Pulmonary artery endothelial cell (primary cell): ENCODE data around the gene CA12. TPM values are rescaled to one million over a fixed set of nuclear protein-coding genes. Genes with fewer than 3 reads are reported as not detected.

Experiments used
- DNase-seq: peaks from one replicate; pipeline ENCODE4 v3.0.0-alpha.2; 2011; ENCODE audit warnings: low read depth, low spot score
- total RNA-seq: library from RNA; depleted of rRNA; stranded (reverse); fragments of >200 nt; gene quantifications from 2 replicates; pipeline ENCODE4 v1.2.3, GENCODE V29; 2014

CA12 gene
- total RNA-seq, 1 donor from 2014 or later, result 2.0 TPM

DNA sequence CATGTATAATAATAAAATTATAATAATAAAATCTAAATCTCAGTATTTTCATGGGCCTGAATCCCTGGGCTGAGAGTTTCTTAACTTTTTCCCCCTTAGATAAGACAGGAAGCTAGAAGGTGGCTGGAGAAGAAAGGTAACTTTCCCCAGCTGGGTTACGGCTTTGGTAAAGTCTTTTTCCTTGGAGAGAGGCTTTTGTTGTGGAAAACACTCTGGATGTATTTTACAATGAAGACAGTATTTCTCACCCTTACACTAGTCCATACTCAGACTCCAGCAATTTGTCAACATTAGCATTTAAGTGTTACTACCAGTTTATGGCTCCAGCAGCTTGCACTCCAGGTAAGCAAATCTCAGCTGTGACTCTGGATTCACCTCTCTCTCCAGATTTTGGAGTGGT is 69.4 kb downstream of the CA12 start:
- DNase-seq, result no peak

DNA sequence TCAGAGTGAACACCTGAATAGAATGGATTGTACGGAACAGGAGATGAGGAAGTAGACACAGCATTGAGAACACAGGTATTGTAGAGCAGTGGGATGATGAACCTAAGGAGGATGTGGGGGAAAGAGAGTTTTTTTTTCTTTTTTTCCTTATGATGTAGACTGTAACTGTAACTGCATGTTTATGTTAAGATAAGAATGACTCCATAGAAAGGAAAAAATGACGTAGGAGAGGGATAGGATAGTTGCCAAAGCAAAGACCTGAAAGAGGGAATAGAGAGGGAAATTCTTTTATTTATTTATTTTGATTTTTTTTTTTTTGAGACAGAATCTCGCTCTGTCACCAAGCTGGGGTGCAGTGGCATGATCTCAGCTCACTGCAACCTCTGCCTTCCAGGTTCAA is 71.0 kb downstream of the CA12 start:
- DNase-seq, result no peak

DNA sequence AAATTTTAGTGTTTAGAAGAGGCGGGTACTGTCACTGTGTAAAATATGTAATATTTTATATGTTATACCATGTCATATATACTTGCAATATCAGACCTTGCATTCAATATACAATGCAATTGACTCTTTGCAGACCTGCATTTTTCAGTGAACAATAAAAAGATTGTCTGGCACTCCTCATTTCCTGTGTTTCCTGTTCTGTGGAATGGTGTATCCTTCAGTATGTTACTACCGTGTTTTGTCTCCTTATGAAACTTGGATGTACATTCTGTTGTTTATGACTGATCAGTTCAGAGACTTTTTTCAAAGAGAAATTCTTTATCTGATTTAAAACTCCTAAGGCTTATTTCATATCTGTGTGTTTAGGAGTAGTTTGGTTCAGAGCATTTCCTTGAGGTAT is 72.7 kb downstream of the CA12 start:
- DNase-seq, result peak; percentile 35

DNA sequence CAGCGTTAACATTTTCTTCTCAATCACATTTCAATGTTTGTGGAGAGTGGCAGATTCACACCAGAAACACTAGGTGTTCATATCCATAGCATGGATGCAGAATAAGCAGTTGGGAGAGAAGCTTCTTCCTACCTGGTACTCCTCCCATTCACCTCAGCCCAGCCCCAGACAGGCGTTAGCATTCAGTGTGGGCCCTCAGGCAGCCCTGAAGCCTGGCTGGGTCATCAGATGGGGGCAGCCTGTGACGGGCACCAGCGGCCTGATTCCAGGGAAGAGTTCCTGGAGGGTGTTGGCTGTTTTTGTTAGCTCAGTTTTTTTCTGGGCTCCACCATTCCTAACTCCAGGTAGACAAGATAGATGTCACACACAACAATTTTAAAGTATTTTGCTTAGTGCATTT is 73.2 kb downstream of the CA12 start:
- no peak for DNase-seq

DNA sequence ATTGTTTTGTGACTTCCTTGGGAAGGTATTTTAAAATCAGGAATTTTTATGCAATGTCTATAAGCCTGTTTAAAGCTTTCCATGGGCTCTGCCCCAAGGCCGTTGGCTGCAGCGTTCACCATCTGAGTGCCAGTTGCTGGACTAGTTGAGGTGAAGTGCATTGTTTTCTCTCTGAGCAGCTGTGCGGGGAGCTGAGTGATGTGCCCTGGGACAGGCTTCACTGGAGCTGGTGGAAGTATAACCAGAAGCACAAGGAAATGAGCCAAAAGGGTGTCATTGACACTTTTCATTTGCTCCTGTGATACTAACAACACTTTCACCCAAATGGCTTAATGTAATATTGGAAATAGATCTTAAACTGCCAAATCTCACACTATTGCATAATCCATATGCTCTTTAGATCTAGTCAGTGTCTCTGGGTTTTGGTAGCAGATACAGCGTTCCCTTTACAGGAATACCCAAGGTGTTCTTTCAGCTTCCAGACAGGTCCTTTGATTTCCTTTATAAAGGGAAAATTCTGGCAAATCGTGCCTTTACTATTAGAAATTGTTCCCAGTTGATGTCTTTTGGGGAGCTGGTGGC is 75.1 kb downstream of the CA12 start:
- no peak for DNase-seq

DNA sequence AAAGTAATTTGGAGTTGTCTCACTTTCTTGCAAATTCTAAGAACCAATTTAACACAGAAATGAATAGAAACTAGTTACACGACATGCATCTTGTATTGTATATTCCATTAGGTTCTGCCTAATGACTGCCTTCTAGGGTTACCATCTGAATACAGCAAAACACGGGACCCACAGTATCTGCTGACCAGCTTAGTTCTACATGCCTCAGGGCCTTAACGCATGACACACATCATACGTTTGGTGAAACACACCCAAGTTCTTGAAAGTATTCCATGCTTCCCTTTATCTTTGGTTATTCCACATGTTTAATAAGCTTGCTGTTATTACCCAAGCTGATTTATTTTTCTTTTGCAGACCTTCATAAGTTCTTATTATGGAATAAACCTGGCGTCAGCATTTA is 76.4 kb downstream of the CA12 start:
- DNase-seq, result no peak

DNA sequence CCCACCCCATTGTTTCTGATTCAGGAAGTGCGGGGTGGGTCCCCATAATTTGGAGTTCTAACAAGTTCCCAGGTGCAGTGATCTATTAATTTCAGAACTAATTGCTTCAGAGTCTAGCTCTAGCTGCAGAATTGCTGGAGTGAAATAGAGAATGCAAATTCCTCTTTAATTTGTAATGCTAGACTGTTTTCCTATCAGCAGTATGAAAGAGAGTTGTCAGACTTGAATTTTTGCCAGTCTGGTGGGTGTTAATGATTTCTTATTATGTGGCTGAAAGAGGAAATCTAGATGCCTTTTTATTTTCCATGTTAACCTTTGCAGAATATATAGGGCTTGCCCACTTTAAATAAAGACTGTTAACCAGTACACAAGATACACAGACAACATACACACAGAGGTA is 80.6 kb downstream of the CA12 start:
- DNase-seq, result no peak

DNA sequence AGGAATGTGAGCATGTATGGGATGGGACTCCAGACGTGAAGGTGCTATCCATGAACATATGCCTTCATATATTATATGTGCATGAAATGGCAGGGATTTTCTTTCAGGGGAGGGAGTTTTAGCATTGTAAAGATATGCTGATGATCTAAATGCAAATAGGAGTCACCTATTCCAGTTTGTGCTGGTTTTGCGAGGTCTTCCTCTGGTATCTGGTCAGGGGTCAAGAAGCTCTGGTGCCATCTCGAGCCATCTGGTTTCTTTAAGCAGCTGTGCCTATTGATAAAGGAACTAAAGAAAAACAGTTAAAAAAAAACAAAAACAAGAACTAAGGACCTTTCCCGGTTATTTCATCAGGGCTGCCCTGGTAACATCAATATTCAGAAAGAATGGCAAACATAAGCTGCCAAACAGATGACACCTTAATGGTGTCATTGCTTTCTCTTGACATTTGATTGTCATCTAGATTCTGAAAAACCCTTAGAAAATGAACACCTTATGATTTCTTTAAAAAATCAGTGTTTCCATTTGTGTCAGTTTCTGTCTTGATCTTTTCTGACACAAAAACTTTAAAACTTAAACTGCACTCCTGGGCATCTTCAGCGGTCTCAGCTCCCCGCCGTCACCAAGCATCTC is 81.6 kb downstream of the CA12 start:
- DNase-seq, result no peak

DNA sequence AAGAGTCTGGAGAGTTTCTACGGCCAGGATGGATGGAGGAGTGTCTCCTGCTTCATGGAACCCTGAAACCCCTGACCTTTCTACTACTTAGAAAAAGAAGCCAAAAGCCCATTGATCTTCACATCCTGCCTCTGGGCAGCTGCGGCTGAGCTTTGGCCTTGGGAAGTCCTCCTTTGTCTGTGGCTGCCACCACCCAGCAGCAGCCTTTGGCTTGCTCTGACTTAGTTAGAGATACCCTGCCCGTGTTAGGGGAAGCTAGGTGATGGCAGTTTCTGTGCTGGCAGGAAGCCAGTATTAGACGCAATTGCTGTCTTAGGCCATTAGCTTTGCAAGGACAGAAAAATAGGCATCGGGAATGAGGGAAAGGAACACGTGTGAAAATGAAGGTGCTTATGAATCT is 85.5 kb downstream of the CA12 start:
- DNase-seq, result no peak

DNA sequence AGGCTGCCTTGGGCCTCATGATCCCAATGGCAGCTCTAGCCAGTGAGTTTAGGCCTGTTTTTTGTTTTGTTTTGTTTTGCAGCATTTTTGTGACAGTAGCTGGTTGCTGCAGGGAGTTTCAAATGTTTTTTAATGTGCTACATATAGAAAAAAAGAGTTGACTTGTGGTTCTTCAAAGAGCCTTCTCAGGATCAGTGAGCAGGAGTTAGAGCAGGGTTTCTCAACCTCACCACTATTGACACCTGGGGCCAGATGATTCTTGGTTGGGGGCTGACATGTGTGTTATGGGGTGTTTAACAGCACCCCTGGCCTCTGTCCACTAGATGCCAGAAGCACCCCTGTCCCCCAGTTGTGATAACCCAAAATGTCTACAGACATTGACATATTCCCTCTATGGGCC is 86.3 kb downstream of the CA12 start:
- DNase-seq, result no peak

DNA sequence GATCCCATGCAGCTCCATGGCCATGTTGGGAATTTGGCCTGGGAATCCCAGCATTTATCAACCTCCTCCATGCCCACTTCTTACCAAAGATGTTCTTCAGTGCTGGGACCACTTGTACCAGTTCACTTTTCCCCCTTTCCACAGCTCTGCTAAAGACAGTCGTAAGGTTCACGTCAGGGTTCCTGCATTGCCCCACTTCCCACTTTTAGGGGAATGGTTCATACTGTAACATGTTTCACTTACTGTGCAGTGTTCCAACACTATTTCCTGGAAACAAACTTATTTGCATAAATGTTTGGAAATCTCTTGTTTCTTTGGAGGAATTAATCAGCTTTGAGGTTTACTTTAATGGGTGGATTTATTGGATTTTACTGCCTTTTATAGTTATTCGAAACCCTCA is 87.3 kb downstream of the CA12 start:
- DNase-seq, result no peak

DNA sequence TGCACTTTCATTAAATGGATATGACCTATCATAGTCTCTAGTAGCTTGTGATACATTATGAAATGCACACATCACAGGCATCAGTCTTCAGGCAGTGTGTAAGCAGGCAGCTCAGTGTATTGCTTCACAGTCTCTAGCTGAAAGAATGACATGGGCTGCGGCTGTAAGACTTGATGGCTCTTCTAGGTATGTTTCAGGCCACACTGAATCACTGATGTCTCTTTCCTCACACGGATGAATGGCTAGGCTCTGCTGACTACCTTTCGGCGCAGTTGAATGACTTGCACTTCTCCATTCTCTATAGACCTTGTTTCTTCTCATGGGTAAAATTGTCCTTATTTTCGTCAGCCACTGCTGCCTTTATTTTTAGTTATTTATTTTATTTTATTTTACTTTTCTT is 88.9 kb downstream of the CA12 start:
- DNase-seq, result no peak

DNA sequence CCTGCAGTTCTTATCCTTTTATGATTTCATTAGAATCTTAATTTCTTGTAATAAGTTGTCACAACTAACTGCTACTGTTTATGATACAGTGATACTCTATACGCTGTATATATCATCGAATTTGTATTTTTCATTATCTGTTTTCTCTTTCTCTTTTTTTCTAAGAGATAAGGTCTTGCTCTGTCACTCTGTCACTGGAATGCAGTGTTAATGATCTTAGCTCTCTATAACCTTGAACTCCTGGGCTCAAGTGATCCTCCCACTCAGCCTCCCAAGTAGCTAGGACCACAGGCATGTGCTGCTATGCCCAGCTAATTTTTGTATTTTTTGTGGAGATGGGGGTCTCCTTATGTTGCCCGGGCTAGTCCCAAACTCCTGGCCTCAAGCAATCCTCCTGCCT is 89.4 kb downstream of the CA12 start:
- DNase-seq, result no peak

DNA sequence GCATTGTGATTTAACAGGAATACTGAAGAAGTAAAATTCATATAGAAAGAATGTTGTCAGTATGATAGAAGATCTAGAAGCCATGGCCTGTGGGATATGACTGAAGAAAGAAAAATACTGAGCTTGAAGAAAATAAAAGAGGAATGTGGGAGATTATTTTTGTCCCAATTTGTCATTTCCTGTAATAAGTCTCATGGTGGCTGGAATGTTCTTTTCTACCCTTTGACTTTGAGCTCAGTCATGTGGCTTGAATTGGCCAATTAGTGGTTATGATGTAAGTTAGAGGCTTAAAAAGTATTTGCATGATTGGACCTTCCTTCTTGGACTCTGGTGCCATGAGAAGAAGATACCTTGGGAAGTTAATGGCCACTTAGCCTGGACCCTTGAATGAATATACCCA is 90.1 kb downstream of the CA12 start:
- peak; percentile 75 for DNase-seq

DNA sequence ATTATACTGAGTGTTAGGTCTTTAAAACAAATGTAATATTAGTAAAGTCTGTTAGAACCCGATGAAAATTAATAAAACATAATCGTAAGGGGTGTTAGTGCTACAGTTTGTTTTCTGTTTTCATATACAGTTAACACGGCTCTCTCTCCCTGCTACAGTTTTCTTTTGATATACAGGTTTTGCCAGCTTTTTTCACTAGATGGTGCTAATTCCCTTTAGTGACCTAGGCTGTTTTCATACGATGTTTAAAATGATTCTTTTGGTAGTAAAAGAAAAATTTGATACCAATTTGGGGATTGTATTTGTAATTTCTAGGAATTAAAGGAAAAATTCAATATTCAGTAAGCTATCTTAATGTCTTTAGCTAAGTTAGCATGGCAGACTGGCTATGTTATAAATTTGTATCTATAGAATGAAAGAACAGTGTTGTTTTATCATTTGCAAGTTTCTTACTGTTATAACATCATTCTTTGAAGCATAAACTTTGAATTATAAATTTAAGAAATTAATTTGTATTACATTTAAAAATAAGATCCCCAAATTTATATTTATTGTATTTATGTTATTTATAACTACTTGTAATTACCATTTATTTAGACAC is 92.8 kb downstream of the CA12 start:
- DNase-seq, result no peak

DNA sequence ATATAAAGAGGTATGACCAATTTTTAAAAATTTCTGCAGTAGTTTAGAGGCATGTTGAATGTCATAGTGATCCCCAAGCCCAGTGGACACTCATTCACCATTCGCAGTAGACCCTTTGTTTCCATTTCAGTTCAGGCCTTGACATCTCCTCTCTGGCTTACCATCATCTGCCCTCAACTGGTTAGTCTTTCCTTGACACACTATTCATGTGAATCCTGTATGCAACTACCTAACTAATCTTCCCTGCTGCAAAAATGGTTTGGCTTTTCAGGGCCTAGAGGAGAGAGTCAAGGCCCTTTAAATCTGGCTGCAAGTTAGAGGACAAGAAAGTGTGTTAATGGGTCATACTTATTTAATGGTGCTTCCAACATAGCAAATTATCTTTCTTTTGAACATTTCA is 93.3 kb downstream of the CA12 start:
- DNase-seq, result no peak

DNA sequence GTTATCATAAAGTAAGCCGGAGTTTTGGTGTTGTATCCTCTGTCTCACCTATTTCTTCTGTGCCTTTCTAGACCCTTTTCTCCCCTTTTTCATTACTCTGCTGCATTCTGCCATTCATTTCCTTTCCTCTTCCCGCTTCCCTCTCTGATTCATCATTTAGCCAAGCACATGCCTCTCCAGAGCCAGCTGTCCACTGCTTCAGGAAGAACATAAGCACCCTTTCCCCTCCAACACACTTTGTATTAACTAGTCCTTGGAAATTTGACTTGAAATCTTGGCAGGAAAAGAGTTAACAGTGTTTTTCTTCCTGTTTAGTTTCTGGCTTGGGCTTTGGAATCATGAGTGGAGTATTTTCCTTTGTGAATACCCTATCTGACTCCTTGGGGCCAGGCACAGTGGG is 94.5 kb downstream of the CA12 start:
- DNase-seq, result peak; percentile 67

DNA sequence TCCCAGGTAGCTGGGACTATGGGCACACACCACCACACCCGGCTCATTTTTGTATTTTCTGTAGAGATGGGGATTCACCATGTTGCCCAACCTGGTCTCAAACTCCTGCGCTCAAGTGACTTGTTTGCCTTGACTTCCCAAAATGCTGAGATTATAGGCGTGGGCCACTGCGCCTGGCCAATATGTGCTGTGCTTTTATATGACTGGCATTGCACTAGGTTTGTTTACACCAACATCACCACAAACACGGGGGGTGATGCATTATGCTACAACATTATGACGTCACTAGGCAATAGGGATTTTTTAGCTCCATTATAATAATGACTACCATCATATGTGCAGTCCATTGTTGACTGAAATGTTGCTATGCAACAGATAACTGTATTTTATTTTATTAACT is 97.3 kb downstream of the CA12 start:
- DNase-seq, result no peak

DNA sequence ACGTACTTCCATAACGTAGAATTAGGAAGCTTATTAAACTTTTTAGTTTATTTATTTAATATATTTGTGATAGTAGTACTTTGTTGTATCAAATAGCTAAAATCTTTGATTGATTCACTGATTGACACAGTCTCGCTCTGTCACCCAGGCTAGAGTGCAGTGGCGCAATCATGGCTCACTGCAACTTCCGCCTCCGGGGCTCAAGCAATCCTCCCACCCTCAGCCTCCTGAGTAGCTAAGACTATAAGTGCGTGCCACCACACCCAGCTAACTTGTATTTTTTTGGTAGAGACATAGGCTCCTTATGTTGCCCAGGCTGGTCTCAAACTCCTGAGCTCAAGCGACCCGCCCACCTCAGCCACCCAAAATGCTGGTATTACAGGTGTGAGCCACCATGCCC is 98.5 kb downstream of the CA12 start:
- no peak for DNase-seq

DNA sequence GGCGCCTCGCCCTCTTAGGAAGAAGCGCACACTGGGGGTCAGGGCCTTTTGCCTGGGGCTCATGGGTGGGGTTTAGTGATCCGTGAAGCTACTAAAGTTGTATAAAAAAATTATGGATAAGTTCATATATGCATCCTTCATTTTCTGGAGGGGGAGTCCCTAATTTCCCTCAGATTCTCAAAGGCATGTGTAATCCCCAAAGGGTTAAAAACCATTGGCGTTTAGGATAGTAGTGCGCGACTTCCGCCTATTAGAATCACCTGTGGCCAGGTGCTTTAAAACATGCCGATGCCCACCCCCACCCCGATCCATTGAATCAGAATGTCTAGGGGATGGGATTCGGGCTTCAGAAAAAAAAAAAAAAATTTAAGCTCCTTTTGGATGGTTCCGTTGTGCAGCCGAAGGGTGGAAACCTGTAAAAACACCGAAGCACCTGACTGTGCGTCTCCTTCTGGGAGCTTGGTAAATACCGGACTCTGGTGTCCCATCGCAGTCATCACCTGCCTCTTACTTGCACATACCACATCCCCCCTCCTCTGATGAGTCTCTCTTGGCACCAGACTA is 103.7 kb downstream of the CA12 start:
- DNase-seq, result no peak

DNA sequence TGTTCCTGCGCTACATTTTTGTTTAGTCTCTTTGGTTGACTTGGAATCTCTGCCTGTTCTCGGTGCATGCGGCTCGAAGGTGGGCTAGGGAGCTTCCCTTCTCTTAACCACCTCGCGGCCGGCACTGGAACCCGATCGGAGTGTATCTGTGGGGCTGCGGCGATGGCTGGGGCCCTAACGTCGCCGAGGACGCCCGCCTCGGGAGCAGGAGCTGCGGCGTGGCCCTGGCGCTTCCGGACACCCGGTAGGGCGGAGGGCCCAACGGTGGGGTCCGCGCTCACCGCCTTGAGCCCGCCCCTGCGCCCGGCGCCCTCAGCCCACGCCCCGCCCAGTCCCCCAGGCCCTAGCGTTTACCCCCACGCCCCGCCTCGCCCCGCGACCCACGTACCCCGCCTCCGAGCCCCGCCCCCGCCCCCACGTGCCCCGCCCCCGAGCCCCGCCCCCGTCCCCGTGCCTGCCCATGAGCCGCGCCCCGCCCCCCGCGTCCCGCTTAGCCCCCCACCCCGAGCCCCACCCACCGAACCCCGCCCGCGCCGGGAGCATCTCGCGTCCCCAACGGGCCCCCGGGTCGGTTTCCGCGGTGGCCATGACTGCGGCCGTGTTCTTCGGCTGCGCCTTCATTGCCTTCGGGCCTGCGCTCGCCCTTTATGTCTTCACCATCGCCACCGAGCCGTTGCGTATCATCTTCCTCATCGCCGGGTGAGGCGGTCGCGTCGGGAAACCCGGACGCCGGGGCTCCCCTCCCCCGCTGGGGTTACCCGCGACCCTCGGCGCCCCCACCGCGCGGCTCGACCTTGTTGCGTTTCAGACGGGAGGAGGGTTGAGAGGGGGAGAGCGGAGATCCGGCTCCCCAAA is 104.4 kb downstream of the CA12 start, which contains the start of gene APH1B:
Gene APH1B, plus strand, starts transcription at position 568 of the 855 bp plus-strand sequence. Its CDS starts 19 bp downstream, at position 587.
- peak; percentile 15 for DNase-seq
